ENCODE measurements around the gene PITPNB. TPM values are rescaled to one million over a fixed set of nuclear protein-coding genes. Genes with fewer than 3 reads are reported as not detected.

Gene PITPNB
- total RNA-seq, 1 donor from 2014 or later, result 58.6 TPM

- ATAC-seq, result peak; percentile 13 to 54
- intact Hi-C loops (cut with DNase I), result no loop called here
- no peak for DNase-seq
- H3K4me3 ChIP-seq, result no peak overlapping the region
- H3K4me1 ChIP-seq, result peaks cover 49% of the 10 kb centered on the region
- H3K27ac ChIP-seq, result peak overlapping the region; percentile 58
- H3K36me3 ChIP-seq, result peaks cover 24% of the 10 kb centered on the region
- H3K9me3 ChIP-seq, result no peaks in the 10 kb centered on the region
- no peak for TF ChIP-seq CTCF (IDR thresholded peaks at IDR 0.05)
- H3K27me3 ChIP-seq (ENCODE audit: low read depth), result no peaks in the 10 kb centered on the region
These were observed 51.7 kb downstream of the PITPNB start for GRCh38 chr22:27867085-27867952.

DNA sequence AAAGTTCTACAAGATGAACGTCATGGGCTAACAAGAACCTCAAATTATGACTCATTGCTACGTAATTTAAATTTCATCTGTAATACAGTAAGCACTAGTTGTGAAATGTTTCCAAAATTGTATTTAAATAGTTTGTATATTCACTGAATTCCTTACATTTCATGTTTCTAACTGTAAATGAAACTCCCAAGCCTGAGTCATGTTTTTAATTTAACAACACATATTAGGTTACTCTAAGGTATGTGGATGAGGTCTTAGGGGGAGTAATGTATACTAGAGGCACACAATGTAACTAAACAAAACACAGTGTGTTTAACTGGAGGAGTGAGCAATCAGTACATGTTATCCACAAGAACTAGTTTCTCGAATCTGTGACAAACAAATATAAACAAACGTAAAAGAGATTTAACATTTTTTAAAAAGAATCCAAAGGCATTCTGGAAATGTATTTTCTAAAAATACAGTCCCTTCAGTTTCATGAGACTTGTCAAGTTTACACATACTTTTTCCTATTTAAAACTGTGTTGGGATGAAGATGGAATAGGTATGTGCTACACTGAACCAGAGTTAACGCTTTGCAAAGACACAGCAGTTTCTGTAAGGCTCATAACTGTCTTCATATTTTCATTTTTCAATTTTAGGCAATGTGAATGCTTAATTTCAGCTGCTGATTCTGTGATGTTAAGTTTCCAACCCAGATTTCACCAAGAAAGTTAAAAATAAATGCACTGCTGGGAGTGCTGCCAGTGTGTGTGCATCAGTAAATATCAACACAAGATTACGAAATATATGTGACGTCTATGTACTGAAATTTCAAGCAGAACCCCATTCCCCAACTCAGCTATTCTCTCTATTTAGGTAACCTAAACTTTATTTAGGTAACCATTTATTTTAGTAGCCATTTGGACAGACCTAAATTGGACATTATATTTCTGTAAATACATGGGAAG, 52.6 kb downstream of the PITPNB start:
- peaks cover 50% of the 10 kb centered on the region for H3K4me1 ChIP-seq
- no peaks in the 10 kb centered on the region for H3K9me3 ChIP-seq
- peak; percentile 49 to 62 for ATAC-seq
- no peak for DNase-seq
- no peak for TF ChIP-seq CTCF (IDR thresholded peaks at IDR 0.05)
- H3K27ac ChIP-seq, result peak overlapping the region; percentile 58
- intact Hi-C loops (cut with DNase I), result no loop called here
- peaks cover 17% of the 10 kb centered on the region for H3K36me3 ChIP-seq
- no peak overlapping the region for H3K4me3 ChIP-seq
- H3K27me3 ChIP-seq (ENCODE audit: low read depth), result no peaks in the 10 kb centered on the region

DNA sequence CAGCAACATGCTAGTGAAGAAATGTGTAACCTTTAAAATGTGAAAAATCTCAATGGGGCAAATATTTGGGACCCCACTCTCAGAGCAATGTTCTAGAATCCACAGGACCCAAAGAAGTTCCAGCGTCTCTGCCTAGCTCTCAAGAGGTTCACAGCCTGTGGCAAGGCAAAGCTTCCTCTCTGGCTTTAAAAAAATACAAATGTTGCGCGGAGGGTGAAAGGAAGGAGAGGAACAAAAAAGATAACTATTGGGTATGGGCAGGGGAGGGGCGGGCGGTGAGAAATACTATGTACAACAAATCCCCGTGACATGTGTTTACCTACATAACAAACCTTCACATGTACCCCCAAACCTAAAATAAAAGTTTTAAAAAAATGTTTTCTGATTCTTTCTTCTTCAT, 53.6 kb downstream of the PITPNB start:
- ATAC-seq (no peak), DNase-seq (no peak)
- Histone ChIP-seq H3K4me3 (no peak overlapping the region), H3K27me3 (ENCODE audit: low read depth) (no peaks in the 10 kb centered on the region), H3K36me3 (peaks cover 11% of the 10 kb centered on the region), H3K4me1 (peaks cover 50% of the 10 kb centered on the region), H3K27ac (no peak overlapping the region), H3K9me3 (no peaks in the 10 kb centered on the region)
- TF ChIP-seq CTCF (IDR thresholded peaks at IDR 0.05), result no peak
- intact Hi-C loops (cut with DNase I), result no loop called here

GRCh38 chr22:27863556-27863955, 55.5 kb downstream of the PITPNB start:
- H3K27ac ChIP-seq, result no peak overlapping the region
- TF ChIP-seq CTCF (IDR thresholded peaks at IDR 0.05), result no peak
- no peaks in the 10 kb centered on the region for H3K9me3 ChIP-seq
- intact Hi-C loops (cut with DNase I), result no loop called here
- DNase-seq (no peak), ATAC-seq (no peak)
- H3K4me3 ChIP-seq, result no peak overlapping the region
- peaks cover 62% of the 10 kb centered on the region for H3K4me1 ChIP-seq
- peaks cover 17% of the 10 kb centered on the region for H3K36me3 ChIP-seq
- no peaks in the 10 kb centered on the region for H3K27me3 ChIP-seq (ENCODE audit: low read depth)

- no peaks in the 10 kb centered on the region for H3K27me3 ChIP-seq (ENCODE audit: low read depth)
- no peak for DNase-seq
- ATAC-seq, result peak in 1 of 2 donors; percentile 15
- peaks cover 23% of the 10 kb centered on the region for H3K36me3 ChIP-seq
- TF ChIP-seq CTCF (IDR thresholded peaks at IDR 0.05), result no peak
- intact Hi-C loops (cut with DNase I), result no loop called here
- H3K4me3 ChIP-seq, result no peak overlapping the region
- H3K4me1 ChIP-seq, result peaks cover 56% of the 10 kb centered on the region
- H3K27ac ChIP-seq, result no peak overlapping the region
- no peaks in the 10 kb centered on the region for H3K9me3 ChIP-seq
These were observed 56.1 kb downstream of the PITPNB start for GRCh38 chr22:27863001-27863400.
